Measurements from ENCODE around the gene ATXN7L2.

ATXN7L2 gene

GRCh38 chr1:109475261-109475660, 8.4 kb upstream of the ATXN7L2 start:
- no peak for DNase-seq (ENCODE audit: low spot score)

GRCh38 chr1:109476825-109477224, 6.9 kb upstream of the ATXN7L2 start:
- no peak for DNase-seq (ENCODE audit: low spot score)

GRCh38 chr1:109477821-109478220, 5.9 kb upstream of the ATXN7L2 start:
- no peak for DNase-seq (ENCODE audit: low spot score)

- no peak for DNase-seq (ENCODE audit: low spot score)
Observed at GRCh38 chr1:109478806-109479205, 4.9 kb upstream of the ATXN7L2 start.

GRCh38 chr1:109479311-109479710, 4.4 kb upstream of the ATXN7L2 start:
- DNase-seq (ENCODE audit: low spot score), result no peak

- DNase-seq (ENCODE audit: low spot score), result no peak
Observed at GRCh38 chr1:109479901-109480300, 3.8 kb upstream of the ATXN7L2 start.

- no peak for DNase-seq (ENCODE audit: low spot score)
Observed at GRCh38 chr1:109481646-109482045, 2.1 kb upstream of the ATXN7L2 start.

GRCh38 chr1:109482242-109482641, 1.5 kb upstream of the ATXN7L2 start:
- no peak for DNase-seq (ENCODE audit: low spot score)

- no peak for DNase-seq (ENCODE audit: low spot score)
Observed at GRCh38 chr1:109482791-109483671, 674 bp upstream of the ATXN7L2 start.

- no peak for DNase-seq (ENCODE audit: low spot score)
Observed at GRCh38 chr1:109484519-109484975, 842 bp downstream of the ATXN7L2 start.

GRCh38 chr1:109485001-109485400, 1.3 kb downstream of the ATXN7L2 start:
- no peak for DNase-seq (ENCODE audit: low spot score)

GRCh38 chr1:109487261-109487660, 3.6 kb downstream of the ATXN7L2 start:
- no peak for DNase-seq (ENCODE audit: low spot score)

- no peak for DNase-seq (ENCODE audit: low spot score)
Observed at GRCh38 chr1:109488201-109488600, 4.5 kb downstream of the ATXN7L2 start.

- no peak for DNase-seq (ENCODE audit: low spot score)
Observed at GRCh38 chr1:109488696-109489095, 5.0 kb downstream of the ATXN7L2 start.

GRCh38 chr1:109490029-109490933, 6.6 kb downstream of the ATXN7L2 start:
- DNase-seq (ENCODE audit: low spot score), result peak; percentile 84

GRCh38 chr1:109490934-109491302, 7.2 kb downstream of the ATXN7L2 start:
- DNase-seq (ENCODE audit: low spot score), result no peak

GRCh38 chr1:109491372-109491771, 7.7 kb downstream of the ATXN7L2 start:
- DNase-seq (ENCODE audit: low spot score), result no peak

- no peak for DNase-seq (ENCODE audit: low spot score)
Observed at GRCh38 chr1:109492779-109493178, 9.1 kb downstream of the ATXN7L2 start.

GRCh38 chr1:109493227-109493626, 9.5 kb downstream of the ATXN7L2 start:
- DNase-seq (ENCODE audit: low spot score), result no peak

GRCh38 chr1:109493805-109494539, 10.3 kb downstream of the ATXN7L2 start, which contains the start of gene CYB561D1:
CYB561D1 (plus strand) TSS chr1:109494094; CDS start chr1:109494140, 46 bp downstream.
- peak; percentile 93 for DNase-seq (ENCODE audit: low spot score)

- no peak for DNase-seq (ENCODE audit: low spot score)
Observed at GRCh38 chr1:109495738-109496137, 12.0 kb downstream of the ATXN7L2 start.
